ENCODE results near the gene VPS13D.

GRCh38 chr1:12340544-12340930, 110.7 kb downstream of the VPS13D start:
- TF ChIP-seq CTCF (IDR thresholded peaks at IDR 0.05) (no peak), POLR2A (IDR thresholded peaks at IDR 0.05) (no peak)
